Small intestine (tissue), 7 donors: ENCODE results near the gene NEUROD4. TPM values are rescaled to one million over a fixed set of nuclear protein-coding genes. Genes with fewer than 3 reads are reported as not detected.
A peak's percentile ranks its signal among the peaks of the same experiment; 100 is the strongest.
"Not testable (repeated sequence)": the region's sequence is repeated elsewhere in the genome, so short reads cannot be mapped to it uniquely, and the experiment has no call there.

Experiments
- DNase-seq, 2 donors: peaks; one replicate each; pipeline versions ENCODE4 v3.0.0 to v3.0.0-alpha.2; 2013
- FAIRE-seq: peaks from 2 replicates; lab custom pipeline; 2012; peaks lifted over from hg19 to GRCh38; lab: Jason Lieb, UNC
- H3K27ac ChIP-seq, 3 donors: one replicate each; pipeline ENCODE4 v1.5.1; 2013; ENCODE audit warnings: low read length in 2 of 3, mild to moderate bottlenecking in 2 of 3, control low read depth in 1 of 3, inconsistent platforms in 1 of 3, low read depth in 1 of 3, moderate library complexity in 1 of 3
- H3K27me3 ChIP-seq, 3 donors: one replicate each; pipeline ENCODE4 v1.6.1; 2013; ENCODE audit warnings: low read length in 3 of 3, inconsistent platforms in 1 of 3; ENCODE audit not compliant: control insufficient read depth in 3 of 3, insufficient read depth in 3 of 3
- H3K36me3 ChIP-seq, 3 donors: one replicate each; pipeline ENCODE4 v1.6.1; 2013; ENCODE audit warnings: low read length in 3 of 3, inconsistent platforms in 1 of 3, low read depth in 1 of 3, mild to moderate bottlenecking in 1 of 3, moderate library complexity in 1 of 3; ENCODE audit not compliant: control insufficient read depth in 3 of 3, insufficient read depth in 2 of 3
- H3K4me1 ChIP-seq, 3 donors: one replicate each; pipeline ENCODE4 v1.6.1; 2013; ENCODE audit warnings: low read length in 2 of 3, inconsistent platforms in 1 of 3, low read depth in 1 of 3, mild to moderate bottlenecking in 1 of 3, moderate library complexity in 1 of 3; ENCODE audit not compliant: control insufficient read depth in 3 of 3, insufficient read depth in 2 of 3
- H3K4me3 ChIP-seq, 3 donors: one replicate each; pipeline ENCODE4 v1.5.1; 2013; ENCODE audit warnings: low read length in 3 of 3, control low read depth in 1 of 3, inconsistent platforms in 1 of 3, low read depth in 1 of 3, mild to moderate bottlenecking in 1 of 3, moderate library complexity in 1 of 3
- H3K9me3 ChIP-seq, 2 donors: one replicate each; pipeline ENCODE4 v1.6.1; 2013; ENCODE audit warnings: low read depth in 1 of 2, low read length in 1 of 2; ENCODE audit not compliant: control insufficient read depth in 2 of 2, insufficient read depth in 1 of 2
- WGBS, 3 donors: extraction: QIAGEN DNeasy Blood & Tissue Kit; methylation state at CpG; one replicate each; pipeline ENCODE4 v1.1.7; 2013; 5-methylcytosine and 5-hydroxymethylcytosine counted together
- polyA plus RNA-seq, 4 donors: library from polyadenylated mRNA; stranded (reverse) in 3 of 4; unstranded in 1 of 4; fragments of 200-250 nt in 3 of 4; fragments of 120-200 nt in 1 of 4; gene quantifications; one replicate each; pipeline versions ENCODE4 v1.2.1 to v1.2.3, GENCODE V29; 2013
- donor health status: healthy with polysubstance abuse.
- donor health status: control.
- donor health status: control.
- donor health status: Bipolar disorder and iron deficiency.
- donor health status: healthy.

The NEUROD4 gene
- polyA plus RNA-seq, 4 donors, result not detected

- no peaks in the 10 kb centered on the region for H3K9me3 ChIP-seq
- DNase-seq, result no peak
- no peak for FAIRE-seq
- H3K27ac ChIP-seq, result no peak overlapping the region
- no peaks in the 10 kb centered on the region for H3K36me3 ChIP-seq
- 66 to 72% (median 69%) methylated on average over 5 of the region's 5 CpGs for WGBS, 3 donors
- H3K4me3 ChIP-seq, result no peak overlapping the region
- H3K27me3 ChIP-seq, result peaks cover 0 to 7% (median 0%) of the 10 kb centered on the region in 3 donors
- peaks cover 0 to 2% (median 0%) of the 10 kb centered on the region in 3 donors for H3K4me1 ChIP-seq
Observed at GRCh38 chr12:54980341-54980740, 39.4 kb upstream of the NEUROD4 start.

DNA sequence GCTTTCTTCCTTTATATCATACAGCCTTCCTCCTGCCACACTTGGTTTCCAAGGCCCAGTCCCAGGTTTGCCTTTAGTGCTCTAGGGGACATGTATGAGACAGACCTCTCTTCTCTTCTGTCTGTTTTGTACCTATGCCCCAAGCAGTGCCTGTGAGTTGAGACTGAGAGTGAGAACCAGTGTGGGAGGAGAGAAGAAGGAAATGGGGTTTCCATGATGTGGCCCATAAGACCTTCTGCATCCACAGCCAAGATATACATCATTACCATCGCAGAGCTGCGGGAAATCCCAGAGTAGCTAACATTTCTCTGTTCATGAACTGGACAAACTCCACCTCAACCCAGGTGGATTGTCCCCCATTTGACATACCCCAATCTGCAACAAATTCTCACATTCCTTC, 38.0 kb upstream of the NEUROD4 start:
- WGBS, 3 donors, result 70 to 93% (median 83%) methylated on average over 2 of the region's 2 CpGs
- no peaks in the 10 kb centered on the region for H3K4me1 ChIP-seq
- H3K27me3 ChIP-seq, result peaks cover 0 to 7% (median 0%) of the 10 kb centered on the region in 3 donors
- FAIRE-seq (no peak), DNase-seq (no peak)
- no peaks in the 10 kb centered on the region for H3K36me3 ChIP-seq
- H3K9me3 ChIP-seq, result no peaks in the 10 kb centered on the region
- no peak overlapping the region for H3K4me3 ChIP-seq
- no peak overlapping the region for H3K27ac ChIP-seq

DNA sequence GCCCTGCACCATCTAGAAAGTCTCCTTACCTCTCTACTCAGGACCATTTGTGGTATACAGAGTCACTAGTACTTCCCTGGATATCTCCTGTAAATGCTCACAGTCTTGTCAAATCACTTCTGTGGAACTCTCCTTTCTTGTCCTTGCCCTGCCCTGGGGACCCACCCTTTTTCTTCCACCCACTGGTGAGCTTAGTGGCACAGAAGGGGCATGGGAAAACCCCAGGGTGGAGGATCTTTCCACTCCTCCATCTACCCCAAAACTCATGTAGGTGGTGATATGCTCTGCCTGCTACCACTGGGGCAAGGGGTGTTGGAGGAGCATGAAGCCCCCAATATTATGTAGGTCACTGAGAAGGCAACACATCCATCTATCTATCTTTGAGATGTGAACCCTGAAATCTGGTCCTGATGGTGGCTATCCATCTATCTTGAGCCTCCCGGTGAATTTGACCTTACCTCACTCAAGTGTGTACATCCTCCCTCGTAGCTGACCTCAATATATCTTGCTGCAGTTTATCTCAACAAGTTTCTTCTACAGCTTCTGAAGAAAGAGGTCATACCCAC, 36.2 kb upstream of the NEUROD4 start:
- Histone ChIP-seq H3K36me3 (no peaks in the 10 kb centered on the region), H3K4me1 (no peaks in the 10 kb centered on the region), H3K9me3 (no peaks in the 10 kb centered on the region), H3K27ac (peak overlapping the region in 1 of 3 donors; percentile 61), H3K4me3 (no peak overlapping the region), H3K27me3 (peaks cover 0 to 7% (median 0%) of the 10 kb centered on the region in 3 donors)
- no peak for FAIRE-seq
- 66 to 70% (median 69%) methylated on average over 2 of the region's 2 CpGs for WGBS, 3 donors
- DNase-seq, result no peak

- Histone ChIP-seq H3K4me3 (no peak within 1 kb of the TSS), H3K4me1 (no peaks in the 10 kb centered on the region), H3K9me3 (no peaks in the 10 kb centered on the region), H3K27ac (peak within 1 kb of the TSS in 1 of 3 donors; percentile 61), H3K27me3 (peaks cover 0 to 7% (median 0%) of the 10 kb centered on the region in 3 donors), H3K36me3 (no peaks in the 10 kb centered on the region)
- DNase-seq (peak; percentile 9 to 62), FAIRE-seq (no peak)
- 37 to 58% (median 50%) methylated on average over 12 of the region's 12 CpGs for WGBS, 3 donors
Observed at GRCh38 chr12:54984658-54985376, 35.0 kb upstream of the NEUROD4 start, which contains the start of gene TESPA1. TESPA1 (minus strand) TSS chr12:54984762; CDS start chr12:54974562, 10,200 bp downstream.

DNA sequence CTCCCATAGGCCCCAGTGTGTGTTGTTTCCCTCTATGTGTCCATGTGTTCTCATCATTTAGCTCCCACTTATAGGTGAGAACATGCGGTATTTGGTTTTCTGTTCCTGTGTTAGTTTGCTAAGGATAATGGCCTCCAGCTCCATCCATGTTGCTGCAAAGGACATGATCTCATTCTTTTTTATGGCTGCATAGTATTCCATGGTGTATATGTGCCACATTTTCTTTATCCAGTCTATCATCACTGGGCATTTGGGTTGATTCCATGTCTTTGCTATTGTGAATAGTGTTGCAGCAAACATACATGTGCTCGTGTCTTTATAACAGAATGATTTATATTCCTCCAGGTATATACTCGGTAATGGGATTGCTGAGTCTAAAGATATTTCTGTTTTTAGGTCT, 33.0 kb upstream of the NEUROD4 start:
- H3K4me1 ChIP-seq, DNase-seq, H3K9me3 ChIP-seq, H3K36me3 ChIP-seq, H3K27me3 ChIP-seq, H3K4me3 ChIP-seq, H3K27ac ChIP-seq, FAIRE-seq: not testable (repeated sequence)
- 86 to 94% (median 93%) methylated on average over 3 of the region's 3 CpGs for WGBS, 3 donors

- no peak for FAIRE-seq
Observed at GRCh38 chr12:54987611-54988231, 32.1 kb upstream of the NEUROD4 start.

DNA sequence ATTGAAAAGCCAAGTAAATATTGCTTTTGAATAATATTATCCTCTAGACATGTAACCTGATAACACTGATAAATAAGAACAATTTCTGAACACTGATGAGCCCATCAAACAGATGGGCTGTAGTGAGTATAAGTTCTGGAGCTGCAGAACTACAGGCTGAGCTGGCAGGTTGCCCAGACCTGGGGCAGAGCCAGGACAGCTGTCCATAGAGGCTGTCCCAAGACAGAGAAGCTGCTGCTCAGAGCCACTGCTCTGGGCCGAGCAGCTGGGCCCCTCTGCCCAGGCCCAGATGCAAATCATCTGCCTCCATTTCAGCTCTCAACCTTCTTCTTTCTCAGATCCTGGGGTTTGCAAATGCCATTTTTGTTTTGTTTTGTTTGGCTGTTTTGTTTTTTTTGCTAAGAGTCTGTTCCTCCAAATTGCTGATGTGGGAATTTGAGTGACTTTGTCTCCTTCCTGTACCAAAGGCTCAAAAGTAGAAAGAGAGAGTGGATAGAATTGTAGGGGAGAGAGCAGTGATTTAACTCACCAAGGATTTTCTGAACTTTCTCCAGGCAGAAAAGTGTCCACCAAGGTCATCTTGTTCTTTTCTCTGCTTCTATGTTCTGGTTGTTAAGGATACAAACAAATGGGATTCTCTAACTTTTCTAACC, 31.2 kb upstream of the NEUROD4 start:
- DNase-seq (peak; percentile 10 to 15), FAIRE-seq (no peak)
- 0 to 29% (median 21%) methylated on average over 1 of the region's 1 CpG for WGBS, 3 donors
- no peaks in the 10 kb centered on the region for H3K36me3 ChIP-seq
- H3K4me1 ChIP-seq, result no peaks in the 10 kb centered on the region
- no peak overlapping the region for H3K4me3 ChIP-seq
- no peaks in the 10 kb centered on the region for H3K9me3 ChIP-seq
- no peak overlapping the region for H3K27ac ChIP-seq
- peaks cover 0 to 5% (median 0%) of the 10 kb centered on the region in 3 donors for H3K27me3 ChIP-seq

More at GRCh38 chr12:54987611-54988231, 32.1 kb upstream of the NEUROD4 start:
- Histone ChIP-seq H3K27me3 (peaks cover 0 to 5% (median 0%) of the 10 kb centered on the region in 3 donors), H3K4me1 (no peaks in the 10 kb centered on the region), H3K9me3 (no peaks in the 10 kb centered on the region), H3K27ac (no peak overlapping the region), H3K36me3 (no peaks in the 10 kb centered on the region), H3K4me3 (no peak overlapping the region)
- WGBS, 3 donors, result 71 to 91% (median 86%) methylated on average over 4 of the region's 4 CpGs
- DNase-seq, result no peak

GRCh38 chr12:54989829-54990228, 29.9 kb upstream of the NEUROD4 start:
- FAIRE-seq (no peak), DNase-seq (no peak)
- Histone ChIP-seq H3K9me3 (no peaks in the 10 kb centered on the region), H3K4me1 (no peaks in the 10 kb centered on the region), H3K27me3 (peaks cover 0 to 2% (median 0%) of the 10 kb centered on the region in 3 donors), H3K27ac (no peak overlapping the region), H3K4me3 (no peak overlapping the region), H3K36me3 (no peaks in the 10 kb centered on the region)
- 65 to 77% (median 66%) methylated on average over 1 of the region's 1 CpG for WGBS, 3 donors
